Heart left ventricle (tissue), 16 donors: ENCODE data around the gene ATP11C. TPM values are rescaled to one million over a fixed set of nuclear protein-coding genes. Genes with fewer than 3 reads are reported as not detected.
A peak's percentile ranks its signal among the peaks of the same experiment; 100 is the strongest.

ENCODE experiments used
- ATAC-seq, 4 donors: fragments of 200-7000 bp; cut with Tn5 transposase; one replicate each; pipeline ENCODE4 v1.9.1; 2020 to 2022; ENCODE audit warnings: moderate library complexity in 4 of 4, mild to moderate bottlenecking in 3 of 4, moderate number of reproducible peaks in 1 of 4
- DNase-seq, 5 donors: peaks; one replicate each; pipeline ENCODE4 v3.0.0-alpha.2; 2020
- H3K27ac ChIP-seq, 12 donors: fragments of 200-600 bp; sonication (generic) in 4 of 12; one replicate each; pipeline versions ENCODE4 v1.5.0 to v1.8.0; 2016 to 2022; ENCODE audit warnings: mild to moderate bottlenecking in 2 of 12
- H3K27me3 ChIP-seq, 9 donors: fragments of 200-600 bp; sonication (generic) in 2 of 9; one replicate each; pipeline versions ENCODE4 v1.5.1 to v1.8.0; 2016 to 2022; ENCODE audit warnings: mild to moderate bottlenecking in 3 of 9
- H3K36me3 ChIP-seq, 9 donors: fragments of 200-600 bp; sonication (generic) in 2 of 9; one replicate each; pipeline versions ENCODE4 v1.5.0 to v1.8.0; 2018 to 2022; ENCODE audit warnings: mild to moderate bottlenecking in 2 of 9
- H3K4me1 ChIP-seq, 12 donors: fragments of 200-600 bp; sonication (generic) in 4 of 12; one replicate each; pipeline versions ENCODE4 v1.5.0 to v1.8.0; 2016 to 2022; ENCODE audit warnings: mild to moderate bottlenecking in 3 of 12
- H3K4me3 ChIP-seq, 12 donors: fragments of 200-600 bp; sonication (generic) in 4 of 12; one replicate each; pipeline versions ENCODE4 v1.5.0 to v1.8.0; 2017 to 2022; ENCODE audit warnings: mild to moderate bottlenecking in 9 of 12, moderate library complexity in 4 of 12
- H3K9me3 ChIP-seq, 12 donors: fragments of 200-600 bp; sonication (generic) in 4 of 12; one replicate each; pipeline versions ENCODE4 v1.5.0 to v1.8.0; 2016 to 2022; ENCODE audit warnings: mild to moderate bottlenecking in 1 of 12
- CTCF ChIP-seq, 12 donors: fragments of 200-600 bp; sonication (generic) in 4 of 12; IDR thresholded peaks; one replicate each; pipeline versions ENCODE4 v1.5.0 to v1.8.0; 2018 to 2022; ENCODE audit warnings: antibody characterized with exemption in 12 of 12, mild to moderate bottlenecking in 5 of 12
- POLR2A ChIP-seq, 2 donors: fragments of 450-650 bp; IDR thresholded peaks; one replicate each; pipeline ENCODE4 v1.6.1; 2017; ENCODE audit warnings: antibody characterized with exemption in 2 of 2, mild to moderate bottlenecking in 2 of 2, moderate library complexity in 2 of 2
- WGBS, 4 donors: extraction: QIAGEN DNeasy Blood & Tissue Kit in 2 of 4; methylation state at CpG; one replicate each; pipeline versions ENCODE4 v1.1.5 to v1.1.7; 2013 to 2018; 5-methylcytosine and 5-hydroxymethylcytosine counted together
- intact Hi-C, 10 donors: fragments of 100-400 bp; cut with DNase I; formaldehyde crosslinking; loops; one replicate each; pipeline versions ENCODE4 v1.11.1 to v1.14.2; 2022
- polyA plus RNA-seq, 2 donors: library from polyadenylated mRNA; stranded (reverse); fragments of 200-250 nt; gene quantifications; one replicate each; pipeline ENCODE4 v1.2.3, GENCODE V29; 2013
- total RNA-seq, 9 donors: library from RNA; depleted of rRNA in 2 of 9; stranded (reverse); fragments of >200 nt in 2 of 9; fragmentation: NEBNext Ultra II Directional in 3 of 9; extraction: Animal tissue kit (Norgen Biotek cat#: 25700) in 3 of 9; gene quantifications; one replicate each; pipeline versions ENCODE4 v1.1.0 to v1.2.4, GENCODE V29; 2016 to 2023
- donor health status: ischemic (EF 13 %, LVEDD 7.1; RV severe dilation, severe dysfunction).
- donor health status: healthy with polysubstance abuse.
- donor health status: DM: no; HTN: yes; CAD: no.
- donor health status: DM: no; HTN: no; CAD: no.
- donor health status: ischemic (EF 25% LVEDD 6.9; RV normal size, moderate dysfunction).
- donor health status: ischemic (EF 25% LVEDD 5.7; RV mildly dilated, moderate dysfunction).
- donor health status: healthy.
- donor health status: DM: yes; HTN: yes; CAD: no.
- donor health status: ischemic (EF 35%, LVEDD 5.7; RV mildly dilated, moderate dysfunction).
- donor health status: nonischemic (EF 11% LVEDD 7.7; RV severe dilation, severe dysfunction).
- donor health status: DM: yes; HTN: yes; CAD: no.
- donor health status: PGD.
- donor health status: ischemic (EF 29% LVEDD 5.4; RV normal size, mild dysfunction).
- donor health status: nonischemic (EF 23%, LVEDD 6.1; RV moderate dilation, normal function).

The ATP11C gene
- total and polyA plus RNA-seq, 11 donors, result 1.1 to 10.2 (median 3.9) TPM

GRCh38 chrX:139770366-139770765, 162.5 kb downstream of the ATP11C start:
- no peaks in the 10 kb centered on the region for H3K27me3 ChIP-seq
- TF ChIP-seq CTCF (IDR thresholded peaks at IDR 0.05) (no peak), POLR2A (IDR thresholded peaks at IDR 0.05) (no peak)
- H3K9me3 ChIP-seq, result peaks cover 0 to 11% (median 0%) of the 10 kb centered on the region in 12 donors
- intact Hi-C loops, result no loop called here
- peaks cover 0 to 29% (median 3%) of the 10 kb centered on the region in 9 donors for H3K36me3 ChIP-seq
- H3K27ac ChIP-seq, result no peak overlapping the region
- no peak for DNase-seq
- no peak for ATAC-seq
- WGBS, 4 donors, result 94 to 99% (median 97%) methylated on average over 2 of the region's 2 CpGs
- H3K4me3 ChIP-seq, result no peak overlapping the region
- H3K4me1 ChIP-seq, result no peaks in the 10 kb centered on the region

GRCh38 chrX:139766545-139766983, 166.3 kb downstream of the ATP11C start:
- DNase-seq (no peak), ATAC-seq (no peak)
- H3K4me3 ChIP-seq, result no peak overlapping the region
- no peaks in the 10 kb centered on the region for H3K27me3 ChIP-seq
- H3K9me3 ChIP-seq, result no peaks in the 10 kb centered on the region
- TF ChIP-seq CTCF (IDR thresholded peaks at IDR 0.05) (no peak), POLR2A (IDR thresholded peaks at IDR 0.05) (no peak)
- intact Hi-C loops, result loop anchor here in 1 of 10 donors (10.0 kb wide), 1 partner anchor 168 kb away; the partner anchor contains the start of gene ATP11C
- H3K27ac ChIP-seq, result no peak overlapping the region
- H3K4me1 ChIP-seq, result no peaks in the 10 kb centered on the region
- H3K36me3 ChIP-seq, result peaks cover 0 to 21% (median 0%) of the 10 kb centered on the region in 9 donors
- WGBS, 4 donors, result 80 to 99% (median 89%) methylated on average over 5 of the region's 5 CpGs

GRCh38 chrX:139762400-139763183, 170.3 kb downstream of the ATP11C start:
- peak in 1 of 5 donors; percentile 19 for DNase-seq
- peak in 3 of 4 donors; percentile 45 to 73 (median 46) for ATAC-seq
- TF ChIP-seq CTCF (IDR thresholded peaks at IDR 0.05), result no peak
- no peak for TF ChIP-seq POLR2A (IDR thresholded peaks at IDR 0.05)
- 76 to 85% (median 77%) methylated on average over 4 of the region's 4 CpGs for WGBS, 4 donors
- Histone ChIP-seq H3K36me3 (peaks cover 0 to 16% (median 0%) of the 10 kb centered on the region in 9 donors), H3K27ac (no peak overlapping the region), H3K9me3 (no peaks in the 10 kb centered on the region), H3K27me3 (no peaks in the 10 kb centered on the region), H3K4me3 (no peak overlapping the region), H3K4me1 (no peaks in the 10 kb centered on the region)
- intact Hi-C loops, result loop anchor here in 1 of 10 donors (10.0 kb wide), 1 partner anchor 172 kb away; the partner anchor contains the start of gene ATP11C

GRCh38 chrX:139759637-139760036, 173.2 kb downstream of the ATP11C start:
- intact Hi-C loops, result loop anchor here in 1 of 10 donors (10.0 kb wide), 1 partner anchor 175 kb away; the partner anchor contains the start of gene ATP11C
- peaks cover 0 to 4% (median 0%) of the 10 kb centered on the region in 9 donors for H3K36me3 ChIP-seq
- DNase-seq (no peak), ATAC-seq (no peak)
- no peaks in the 10 kb centered on the region for H3K27me3 ChIP-seq
- 62 to 84% (median 73%) methylated on average over 4 of the region's 4 CpGs for WGBS, 4 donors
- H3K27ac ChIP-seq, result no peak overlapping the region
- H3K4me3 ChIP-seq, result no peak overlapping the region
- peaks cover 0 to 12% (median 6%) of the 10 kb centered on the region in 12 donors for H3K9me3 ChIP-seq
- no peak for TF ChIP-seq POLR2A (IDR thresholded peaks at IDR 0.05)
- TF ChIP-seq CTCF (IDR thresholded peaks at IDR 0.05), result peak in 8 of 12 donors; percentile 11 to 42 (median 33)
- H3K4me1 ChIP-seq, result no peaks in the 10 kb centered on the region
